LNCAP (cell line): ENCODE measurements around the gene PPRC1.

ENCODE experiments used
- CTCF ChIP-seq: fragments of 450-650 bp; IDR thresholded peaks from 2 replicates; pipeline ENCODE4 v1.5.1; 2017; ENCODE audit warnings: mild to moderate bottlenecking

Gene PPRC1

GRCh38 chr10:102113956-102114857 is 18.6 kb upstream of the PPRC1 start:
- no peak for TF ChIP-seq CTCF

GRCh38 chr10:102114861-102115618 is 17.8 kb upstream of the PPRC1 start:
- no peak for TF ChIP-seq CTCF

- TF ChIP-seq CTCF, result no peak
These were observed 17.1 kb upstream of the PPRC1 start for GRCh38 chr10:102115775-102116174.

GRCh38 chr10:102116656-102117055 is 16.2 kb upstream of the PPRC1 start:
- TF ChIP-seq CTCF, result no peak

GRCh38 chr10:102117391-102118159 is 15.3 kb upstream of the PPRC1 start:
- no peak; the same call in 1 of the 2 replicates for TF ChIP-seq CTCF

- no peak for TF ChIP-seq CTCF
These were observed 14.0 kb upstream of the PPRC1 start for GRCh38 chr10:102118867-102119266.

GRCh38 chr10:102119417-102120141 is 13.3 kb upstream of the PPRC1 start:
- no peak for TF ChIP-seq CTCF
